T follicular helper cell (primary cell): ENCODE data around the gene RASSF8.

ENCODE experiments used
- DNase-seq: peaks from one replicate; pipeline ENCODE4 v3.0.0-alpha.2; 2020; ENCODE audit warnings: low read depth

The RASSF8 gene

GRCh38 chr12:26124446-26125399 lies 166.2 kb downstream of the RASSF8 start, which contains the start of gene BHLHE41:
TSS of gene BHLHE41 (minus strand) at chr12:26125037. CDS start at chr12:26124779, 258 bp downstream.
- no peak for DNase-seq

DNA sequence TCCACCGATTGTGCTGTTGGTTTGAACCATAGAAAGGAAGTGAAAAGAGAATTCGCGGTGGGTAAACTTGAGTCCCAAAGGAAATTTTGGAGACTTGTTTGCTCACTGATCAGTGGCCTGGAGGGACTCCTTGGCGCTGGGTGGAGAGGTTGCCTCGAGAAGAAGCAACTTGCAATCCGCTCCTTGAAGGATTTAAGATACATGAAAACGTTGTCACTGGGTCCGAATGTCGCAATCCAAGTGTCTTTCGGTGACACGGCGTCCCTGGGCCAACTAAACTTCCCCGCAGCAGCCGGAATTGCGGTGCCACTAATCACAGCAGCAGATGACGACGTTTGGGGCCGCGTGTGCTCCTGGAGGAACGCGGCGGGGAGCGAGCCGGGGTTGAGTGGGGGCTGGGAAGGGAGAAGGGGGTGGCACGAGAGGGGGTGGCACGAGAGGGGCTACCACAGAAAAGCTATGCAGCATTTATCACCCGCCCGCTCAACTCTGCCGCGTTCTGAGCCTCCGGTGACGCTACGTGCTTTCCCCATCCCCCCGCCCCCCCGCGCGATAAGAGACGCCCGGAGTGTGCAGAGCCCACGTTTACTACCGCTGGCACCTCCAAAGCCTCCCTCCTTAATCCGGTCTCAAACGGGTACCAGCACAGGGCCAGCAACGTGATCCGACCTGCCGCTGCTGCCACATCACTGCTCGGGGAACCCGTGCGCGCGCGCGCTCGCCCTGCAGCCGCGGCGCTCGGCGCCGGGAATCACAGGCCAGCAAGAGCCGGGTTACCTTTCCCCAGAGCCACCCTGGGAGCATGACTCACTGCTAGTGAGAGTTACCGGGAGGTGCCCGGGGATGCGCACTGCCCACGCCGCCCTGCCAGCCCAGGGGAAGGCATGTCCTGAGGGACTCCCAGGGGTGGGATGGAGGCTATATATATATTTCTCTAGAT lies 167.2 kb downstream of the RASSF8 start:
- no peak for DNase-seq

DNA sequence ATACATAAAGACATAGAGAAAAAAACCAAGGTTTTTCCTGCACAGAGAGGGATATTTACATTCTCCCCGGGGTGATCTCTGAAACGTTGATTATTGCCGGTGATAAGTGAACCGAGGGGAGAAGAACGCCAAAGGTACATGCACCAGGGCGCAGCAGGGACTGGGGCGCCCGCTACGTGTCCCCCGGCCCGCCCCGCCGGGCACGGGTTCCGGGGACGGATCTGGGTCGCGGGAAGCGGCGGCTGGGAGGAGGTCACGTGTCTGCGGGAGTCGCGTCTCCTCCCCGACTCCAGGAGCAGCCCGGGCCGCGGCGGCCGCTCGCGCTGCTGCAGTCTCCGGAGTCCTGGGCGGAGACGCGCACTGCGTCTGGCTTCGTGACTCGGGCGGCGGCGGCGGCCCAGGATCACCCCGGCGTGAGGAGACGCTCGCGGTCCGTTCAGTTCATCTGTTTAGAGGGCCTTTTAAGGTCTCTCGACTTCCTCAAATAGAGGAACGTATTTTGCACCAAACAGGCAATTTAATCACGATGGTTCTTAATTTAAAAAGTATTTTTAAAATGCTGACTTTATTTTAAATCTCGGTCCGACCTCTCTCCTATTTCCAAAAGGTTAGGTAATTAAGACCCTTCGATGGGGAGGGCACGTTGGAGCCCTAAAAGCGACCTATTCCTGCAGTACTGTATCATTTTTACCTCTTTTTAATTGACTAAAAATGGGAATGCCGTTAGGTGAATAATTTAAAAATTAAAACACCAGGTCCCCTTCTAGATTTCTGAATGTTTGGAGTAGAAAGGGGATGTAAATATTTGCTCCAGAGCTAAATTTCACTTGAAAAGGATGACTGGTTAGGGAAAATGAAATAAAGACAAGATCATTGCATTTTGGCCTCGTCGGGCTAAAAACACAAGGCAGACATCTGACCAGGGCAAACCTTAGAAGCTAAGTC lies 168.1 kb downstream of the RASSF8 start:
- no peak for DNase-seq

DNA sequence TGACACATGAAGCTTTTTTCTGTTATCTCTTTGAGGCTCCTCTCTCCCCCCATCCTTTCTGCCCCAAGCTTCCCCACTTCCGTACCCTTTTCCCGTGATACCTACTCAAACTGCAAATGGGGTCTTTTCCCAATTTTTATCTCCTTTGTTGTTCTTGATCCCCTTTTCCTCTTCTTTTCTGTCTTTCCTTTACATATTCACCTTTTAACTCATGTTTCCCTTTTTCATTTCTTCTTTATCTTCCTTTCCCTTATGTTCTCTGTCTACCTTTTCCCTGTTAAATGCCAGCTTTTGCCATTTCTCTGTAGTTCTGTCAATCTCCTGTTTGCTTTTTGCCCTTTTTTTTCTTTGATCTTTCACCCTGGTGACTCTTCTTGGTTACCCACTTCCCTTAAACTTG lies 168.9 kb downstream of the RASSF8 start:
- DNase-seq, result no peak

- no peak for DNase-seq
Observed at GRCh38 chr12:26128168-26128567, 169.7 kb downstream of the RASSF8 start.
